Right lobe of liver (tissue), 6 donors: ENCODE measurements around the gene INSIG2. TPM values are rescaled to one million over a fixed set of nuclear protein-coding genes. Genes with fewer than 3 reads are reported as not detected.

Source experiments
- ATAC-seq, 4 donors: fragments of 200-7000 bp; cut with Tn5 transposase; one replicate each; pipeline ENCODE4 v1.9.1; 2020; ENCODE audit warnings: mild to moderate bottlenecking in 4 of 4, moderate library complexity in 4 of 4
- DNase-seq, 3 donors: peaks; one replicate each; pipeline ENCODE4 v3.0.0-alpha.2; 2020
- H3K27ac ChIP-seq, 3 donors: fragments of 200-600 bp; one replicate each; pipeline ENCODE4 v1.8.0; 2022
- H3K27me3 ChIP-seq, 2 donors: fragments of 200-600 bp; one replicate each; pipeline ENCODE4 v1.8.0; 2022
- H3K36me3 ChIP-seq, 4 donors: fragments of 200-600 bp; sonication (generic) in 1 of 4; one replicate each; pipeline versions ENCODE4 v1.5.1 to v1.8.0; 2017 to 2022; ENCODE audit warnings: control low read depth in 1 of 4
- H3K4me1 ChIP-seq, 4 donors: fragments of 200-600 bp; sonication (generic) in 1 of 4; one replicate each; pipeline versions ENCODE4 v1.5.1 to v1.8.0; 2017 to 2022; ENCODE audit warnings: control low read depth in 1 of 4
- H3K4me3 ChIP-seq, 3 donors: fragments of 200-600 bp; one replicate each; pipeline ENCODE4 v1.8.0; 2022
- H3K9me3 ChIP-seq, 4 donors: fragments of 200-600 bp; sonication (generic) in 1 of 4; one replicate each; pipeline versions ENCODE4 v1.5.1 to v1.8.0; 2017 to 2022; ENCODE audit warnings: control low read depth in 1 of 4
- CTCF ChIP-seq, 4 donors: fragments of 200-600 bp in 3 of 4; fragments of 450-650 bp in 1 of 4; IDR thresholded peaks; one replicate each; pipeline versions ENCODE4 v1.5.1 to v1.8.0; 2016 to 2022; ENCODE audit warnings: antibody characterized with exemption in 4 of 4, mild to moderate bottlenecking in 2 of 4
- POLR2A ChIP-seq: fragments of 450-650 bp; IDR thresholded peaks from one replicate; pipeline ENCODE4 v1.6.1; 2017; ENCODE audit warnings: antibody characterized with exemption, mild to moderate bottlenecking
- WGBS: methylation state at CpG from one replicate; pipeline ENCODE4 v1.1.6; 2018; ENCODE audit warnings: low coverage, low lambda C conversion rate; ENCODE audit not compliant: insufficient coverage; ENCODE audit errors: missing lambda C conversion rate; 5-methylcytosine and 5-hydroxymethylcytosine counted together
- intact Hi-C, 2 donors: fragments of 100-400 bp; cut with DNase I; formaldehyde crosslinking; loops; one replicate each; pipeline versions ENCODE4 v1.11.2 to v1.14.1; 2022
- total RNA-seq, 6 experiments: library from RNA; depleted of rRNA in 2 of 6; stranded (reverse); fragments of >200 nt in 2 of 6; fragmentation: NEBNext Ultra II Directional in 3 of 6; extraction: Animal tissue kit (Norgen Biotek cat#: 25700) in 3 of 6; gene quantifications; one replicate each; pipeline versions ENCODE4 v1.1.0 to v1.2.4, GENCODE V29; 2016 to 2023
- donor health status: DM: no; HTN: yes; CAD: no.
- donor health status: DM: no; HTN: no; CAD: no.
- donor health status: DM: no; HTN: no; CAD: no.
- donor health status: DM: no; HTN: yes; CAD: no.
- donor health status: DM: no; HTN: yes; CAD: no.

The INSIG2 gene
- total RNA-seq, 6 experiments from 2014 or later, result 13.0 to 53.9 (median 18.9) TPM

GRCh38 chr2:118148133-118148532, 59.9 kb downstream of the INSIG2 start:
- WGBS, result 15% methylated on average over 1 of the region's 1 CpG
- DNase-seq (no peak), ATAC-seq (peak in 1 of 4 donors; percentile 21)
- TF ChIP-seq CTCF (IDR thresholded peaks at IDR 0.05), result no peak
- no peak for TF ChIP-seq POLR2A
- intact Hi-C loops, result no loop called here
- Histone ChIP-seq H3K36me3 (no peaks in the 10 kb centered on the region), H3K9me3 (no peaks in the 10 kb centered on the region), H3K27ac (peak overlapping the region in 1 of 3 donors; percentile 75), H3K4me1 (peaks cover 0 to 24% (median 4%) of the 10 kb centered on the region in 4 donors), H3K4me3 (no peak overlapping the region), H3K27me3 (no peaks in the 10 kb centered on the region)

GRCh38 chr2:118148809-118149208, 60.5 kb downstream of the INSIG2 start:
- Histone ChIP-seq H3K4me1 (peaks cover 0 to 24% (median 4%) of the 10 kb centered on the region in 4 donors), H3K4me3 (no peak overlapping the region), H3K9me3 (no peaks in the 10 kb centered on the region), H3K27me3 (no peaks in the 10 kb centered on the region), H3K27ac (no peak overlapping the region), H3K36me3 (no peaks in the 10 kb centered on the region)
- no peak for TF ChIP-seq POLR2A
- TF ChIP-seq CTCF (IDR thresholded peaks at IDR 0.05), result peak; percentile 36 to 53 (median 40)
- intact Hi-C loops, result no loop called here
- ATAC-seq, result no peak
- 58% methylated on average over 3 of the region's 3 CpGs for WGBS
- DNase-seq, result no peak

GRCh38 chr2:118150294-118150693, 62.0 kb downstream of the INSIG2 start:
- intact Hi-C loops, result loop anchor here in 1 of 2 donors (10.0 kb wide), 1 partner anchor 105 kb away; no protein-coding TSS in a partner anchor
- no peaks in the 10 kb centered on the region for H3K9me3 ChIP-seq
- DNase-seq, result no peak

GRCh38 chr2:118151831-118152230, 63.6 kb downstream of the INSIG2 start:
- ATAC-seq (no peak), DNase-seq (no peak)
- Histone ChIP-seq H3K9me3 (no peaks in the 10 kb centered on the region), H3K4me3 (no peak overlapping the region), H3K27ac (no peak overlapping the region), H3K4me1 (peaks cover 0 to 15% (median 3%) of the 10 kb centered on the region in 4 donors), H3K27me3 (no peaks in the 10 kb centered on the region), H3K36me3 (no peaks in the 10 kb centered on the region)
- intact Hi-C loops, result loop anchor here in 1 of 2 donors (10.0 kb wide), 1 partner anchor 107 kb away; no protein-coding TSS in a partner anchor
- no peak for TF ChIP-seq CTCF (IDR thresholded peaks at IDR 0.05)
- 100% methylated on average over 1 of the region's 1 CpG for WGBS

More at GRCh38 chr2:118150294-118150693, 62.0 kb downstream of the INSIG2 start:
- Histone ChIP-seq H3K27ac (no peak overlapping the region), H3K36me3 (no peaks in the 10 kb centered on the region), H3K4me1 (peaks cover 0 to 24% (median 4%) of the 10 kb centered on the region in 4 donors), H3K4me3 (no peak overlapping the region), H3K27me3 (no peaks in the 10 kb centered on the region)
- ATAC-seq, result no peak
- TF ChIP-seq POLR2A (no peak), CTCF (IDR thresholded peaks at IDR 0.05) (no peak)

- H3K36me3 ChIP-seq, result no peaks in the 10 kb centered on the region
- H3K27ac ChIP-seq, result no peak overlapping the region
- H3K9me3 ChIP-seq, result no peaks in the 10 kb centered on the region
- DNase-seq (no peak), ATAC-seq (no peak)
- no peak overlapping the region for H3K4me3 ChIP-seq
- WGBS, result 58% methylated on average over 4 of the region's 4 CpGs
- intact Hi-C loops, result loop anchor here in 1 of 2 donors (10.0 kb wide), 1 partner anchor 109 kb away; no protein-coding TSS in a partner anchor
- no peaks in the 10 kb centered on the region for H3K27me3 ChIP-seq
- no peak for TF ChIP-seq CTCF (IDR thresholded peaks at IDR 0.05)
- no peak for TF ChIP-seq POLR2A
- no peaks in the 10 kb centered on the region for H3K4me1 ChIP-seq
Observed at GRCh38 chr2:118153433-118153832, 65.2 kb downstream of the INSIG2 start.
